ENCODE data around the gene CTIF.

- TF ChIP-seq CTCF (IDR thresholded peaks at IDR 0.05) (no peak), POLR2A (IDR thresholded peaks at IDR 0.05) (no peak)
These were observed 306.3 kb downstream of the CTIF start for GRCh38 chr18:48845174-48845573.
